GM21825 (cell line): ENCODE data around the gene TKT.

Experiments used
- ATAC-seq: cut with Tn5 transposase; IDR thresholded peaks from one replicate; pipeline ENCODE4 v1.9.1; 2021; ENCODE audit warnings: mild to moderate bottlenecking, moderate library complexity; ENCODE audit not compliant: unreplicated experiment

TKT gene

DNA sequence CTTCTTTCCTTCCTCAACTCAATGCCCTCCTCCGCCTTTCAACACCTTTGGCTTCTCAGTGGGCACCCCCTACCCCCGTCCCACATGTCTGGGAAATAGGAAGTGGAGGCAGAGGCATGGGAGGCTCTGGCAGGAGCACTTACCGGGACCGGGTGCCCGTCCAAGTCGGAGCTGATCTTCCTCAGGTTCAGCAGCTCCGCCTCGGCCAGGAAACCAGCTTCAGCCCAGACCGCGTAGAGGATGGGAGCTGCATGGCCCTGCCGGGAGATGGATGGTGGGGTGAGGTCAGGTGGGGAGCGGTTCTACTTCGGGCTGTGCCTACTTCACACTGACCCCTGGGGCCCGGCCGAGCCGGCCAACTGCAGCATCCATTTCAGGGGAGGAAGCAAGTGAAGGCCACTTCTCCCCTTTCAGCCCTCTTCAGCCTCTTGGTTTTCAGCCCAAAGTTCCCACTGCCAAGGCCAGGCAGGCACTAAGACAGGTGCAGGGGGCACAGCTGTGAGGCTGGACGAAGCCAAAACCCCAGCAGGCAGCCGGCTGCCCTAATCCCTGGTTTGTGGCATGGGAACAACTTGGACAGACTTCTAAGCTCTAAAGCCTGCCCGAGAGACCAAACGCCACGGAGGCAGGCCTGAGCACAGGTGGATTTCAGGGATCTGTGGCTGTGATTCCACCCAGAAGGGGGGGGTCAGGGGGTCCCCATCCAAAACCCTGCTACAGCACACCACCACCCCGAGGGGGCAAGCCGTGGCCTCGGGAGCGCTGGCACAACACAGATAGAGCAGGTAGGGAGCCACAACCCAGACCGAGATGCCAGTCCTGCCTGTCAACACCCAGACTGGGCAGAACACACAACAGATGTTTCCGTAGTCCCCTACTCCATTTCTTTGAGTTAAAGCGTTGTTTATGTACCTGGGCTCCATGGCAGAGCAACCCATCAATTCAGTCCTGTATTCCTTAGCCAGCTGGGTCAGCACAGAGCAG is 14.5 kb downstream of the TKT start:
- no peak for ATAC-seq

DNA sequence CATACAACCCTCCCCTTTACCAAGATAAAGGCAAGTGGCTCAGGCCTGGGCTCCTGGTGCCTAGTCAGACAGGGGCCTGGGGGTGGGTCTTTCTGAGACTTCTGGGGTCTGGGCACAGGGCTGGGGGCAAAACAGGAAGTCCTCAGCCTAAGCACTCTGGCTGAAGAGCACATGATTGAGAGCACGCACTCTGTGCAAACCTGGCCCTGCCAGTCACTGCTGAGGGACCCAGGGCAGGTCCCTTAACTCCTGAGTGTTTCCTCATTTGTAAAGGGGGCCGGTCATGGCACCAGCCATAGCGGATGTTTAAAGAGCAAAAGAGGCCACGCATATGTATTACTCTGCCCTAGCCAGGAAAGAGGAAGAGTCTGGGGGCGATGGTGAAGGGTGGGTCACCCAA is 16.0 kb downstream of the TKT start:
- ATAC-seq: no peak

DNA sequence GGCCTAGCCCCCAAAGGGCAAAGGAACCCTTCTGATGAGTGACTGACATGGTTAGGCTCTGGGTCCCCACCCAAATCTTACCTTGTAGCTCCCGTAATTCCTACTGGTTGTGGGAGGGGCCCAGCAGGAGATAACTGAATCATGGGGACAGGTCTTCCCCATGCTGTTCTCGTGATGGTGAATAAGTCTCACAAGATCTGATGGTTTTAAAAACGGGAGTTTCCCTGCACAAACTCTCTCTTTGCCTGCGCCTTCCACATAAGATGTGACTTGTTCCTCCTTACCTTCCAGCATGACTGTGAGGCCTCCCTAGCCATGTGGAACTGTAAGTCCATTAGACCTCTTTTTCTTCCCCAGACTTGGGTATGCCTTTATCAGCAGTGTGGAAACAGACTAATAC is 16.9 kb downstream of the TKT start:
- no peak for ATAC-seq

DNA sequence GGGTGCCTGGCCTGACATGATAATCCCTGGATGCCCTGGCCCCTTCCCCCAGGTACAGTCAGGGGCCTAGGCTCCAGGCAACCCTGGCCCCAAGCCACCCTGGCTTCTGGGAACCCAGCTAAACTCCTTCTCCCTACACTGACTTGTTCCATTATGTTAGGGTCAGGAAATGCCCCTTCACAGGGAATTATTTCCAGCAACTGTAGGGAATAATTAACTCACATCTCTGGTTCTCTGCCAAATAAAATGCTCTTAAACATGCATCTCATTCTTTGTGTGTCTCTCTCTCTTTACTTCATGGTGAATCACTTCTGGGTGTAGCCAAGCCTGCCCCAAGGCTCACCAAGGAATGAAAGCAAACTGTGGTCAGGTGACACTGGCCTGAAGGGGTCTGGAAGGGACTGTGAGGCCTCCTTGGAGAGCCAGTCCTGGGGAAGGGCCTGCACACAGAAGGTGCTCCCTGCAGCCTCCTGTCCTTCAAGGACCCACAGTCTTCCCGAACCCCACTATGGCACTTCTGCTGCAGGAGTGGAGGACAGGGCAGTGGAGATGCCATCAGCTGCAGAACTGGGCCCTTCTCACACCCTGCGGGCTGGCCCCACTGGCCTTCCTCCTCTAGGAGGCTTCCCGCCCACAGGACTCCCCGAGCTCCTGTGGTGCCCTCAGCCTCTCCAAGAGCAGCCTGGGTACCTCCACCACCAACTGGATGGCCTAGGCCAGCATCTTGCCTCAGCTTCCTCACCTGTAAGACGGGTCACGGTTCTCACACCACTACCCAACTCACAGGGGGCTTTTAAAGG is 17.6 kb downstream of the TKT start:
- no peak for ATAC-seq

DNA sequence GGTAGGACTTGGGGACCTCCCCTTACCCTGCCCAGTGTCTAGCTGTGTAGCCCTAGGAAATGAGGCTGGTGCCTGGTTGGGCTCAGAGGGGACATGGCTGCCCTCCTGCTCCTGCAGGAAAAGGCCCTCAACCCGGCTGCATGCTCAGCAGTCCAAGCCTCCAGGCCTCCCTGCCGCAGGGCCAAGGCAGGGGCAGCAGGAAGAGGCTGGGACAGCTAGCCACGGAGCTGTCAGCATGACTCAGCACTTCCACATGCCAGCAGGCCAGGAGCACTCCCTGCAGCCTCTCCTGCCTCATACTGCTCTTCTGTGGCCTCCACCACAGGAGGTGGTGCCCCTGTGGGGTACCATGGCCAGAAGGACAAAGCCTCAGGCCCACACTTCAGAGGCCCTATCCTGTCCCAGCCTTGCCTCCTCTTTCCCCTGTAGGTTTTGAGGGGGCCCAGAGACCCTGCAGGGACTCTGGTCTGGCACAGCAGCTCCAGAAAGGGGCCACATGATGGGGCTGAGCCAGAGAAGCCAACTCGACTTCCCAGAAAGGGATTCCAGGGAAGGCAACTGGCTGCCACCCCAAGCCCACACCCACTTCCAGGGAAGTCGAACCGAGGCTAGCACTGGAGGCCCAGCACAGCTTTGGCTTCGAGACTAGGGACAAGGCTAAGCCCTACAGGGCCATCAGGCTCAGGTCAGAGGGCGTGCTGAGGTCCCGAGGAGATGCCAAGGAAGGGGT is 19.5 kb downstream of the TKT start:
- no peak for ATAC-seq

DNA sequence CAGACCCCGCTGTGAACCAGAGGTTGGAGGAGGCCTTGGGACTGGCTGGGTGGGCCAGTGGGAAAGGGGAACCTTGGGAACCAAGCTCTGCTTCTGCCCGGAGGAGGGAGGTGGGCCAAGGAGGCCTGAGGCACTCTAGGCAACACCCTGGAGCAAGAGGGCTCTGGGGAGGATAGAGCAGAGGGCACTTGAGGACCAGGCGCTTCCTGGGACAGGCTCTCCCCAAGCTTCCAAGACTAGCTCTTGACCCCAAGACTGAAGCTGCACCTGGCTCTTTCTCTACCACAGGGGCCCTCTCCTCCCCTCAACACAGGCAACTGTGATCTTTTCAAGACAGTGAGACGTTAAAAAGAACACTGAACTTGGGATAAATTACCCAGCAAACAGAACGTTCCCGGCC is 20.3 kb downstream of the TKT start:
- ATAC-seq: no peak

DNA sequence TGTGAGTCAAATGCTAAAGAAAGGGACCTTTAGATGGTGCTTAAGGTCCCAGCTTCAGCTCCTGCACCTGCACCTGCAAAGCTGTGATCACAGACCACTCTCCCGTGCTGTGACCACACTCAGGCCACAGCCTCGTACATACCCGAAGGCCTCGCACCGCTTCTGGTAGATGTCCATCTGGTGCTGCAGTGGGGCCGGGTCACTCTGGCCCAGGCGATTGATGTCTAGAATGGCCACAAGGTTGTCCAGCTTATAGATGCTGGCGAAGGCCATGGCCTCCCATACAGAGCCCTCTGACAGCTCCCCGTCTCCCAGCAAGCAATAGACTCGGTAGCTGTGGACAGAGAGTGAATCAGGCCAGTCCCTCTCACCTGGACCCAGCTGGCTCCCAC is 21.0 kb downstream of the TKT start:
- ATAC-seq: no peak

DNA sequence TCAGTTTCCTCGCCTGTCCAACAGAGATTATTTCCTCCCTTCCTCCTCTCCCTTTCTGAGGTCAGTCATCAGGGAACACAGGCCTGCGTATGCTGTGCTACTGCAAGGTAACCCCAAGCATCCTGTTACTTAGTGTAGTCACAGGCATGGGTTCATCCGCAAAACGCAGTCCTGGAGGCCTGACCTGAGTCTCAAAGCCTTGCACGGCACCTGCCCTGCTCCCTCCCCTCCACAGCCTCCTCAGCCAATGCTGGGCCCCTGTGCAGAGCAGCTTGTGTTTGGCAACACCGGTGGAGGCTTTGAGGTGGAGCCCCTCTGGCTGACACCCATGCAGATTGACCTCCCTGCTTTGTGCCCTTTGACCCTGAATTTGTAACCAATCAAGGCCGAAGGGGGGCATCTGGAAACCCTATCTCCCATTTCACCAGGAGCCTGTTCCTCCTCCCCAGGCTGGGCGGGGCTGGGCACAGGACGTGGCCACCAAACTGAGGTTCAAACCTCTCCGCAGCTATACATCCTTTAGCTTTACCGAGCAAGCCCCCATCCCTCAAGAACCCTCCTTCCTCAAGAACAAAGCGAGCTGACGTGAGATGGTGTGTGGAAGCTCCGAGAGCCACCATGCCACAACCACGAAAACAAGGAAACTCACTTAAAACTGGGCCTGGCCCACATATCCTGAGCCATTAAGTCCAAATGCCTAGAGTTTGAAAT is 21.5 kb downstream of the TKT start:
- ATAC-seq: no peak

DNA sequence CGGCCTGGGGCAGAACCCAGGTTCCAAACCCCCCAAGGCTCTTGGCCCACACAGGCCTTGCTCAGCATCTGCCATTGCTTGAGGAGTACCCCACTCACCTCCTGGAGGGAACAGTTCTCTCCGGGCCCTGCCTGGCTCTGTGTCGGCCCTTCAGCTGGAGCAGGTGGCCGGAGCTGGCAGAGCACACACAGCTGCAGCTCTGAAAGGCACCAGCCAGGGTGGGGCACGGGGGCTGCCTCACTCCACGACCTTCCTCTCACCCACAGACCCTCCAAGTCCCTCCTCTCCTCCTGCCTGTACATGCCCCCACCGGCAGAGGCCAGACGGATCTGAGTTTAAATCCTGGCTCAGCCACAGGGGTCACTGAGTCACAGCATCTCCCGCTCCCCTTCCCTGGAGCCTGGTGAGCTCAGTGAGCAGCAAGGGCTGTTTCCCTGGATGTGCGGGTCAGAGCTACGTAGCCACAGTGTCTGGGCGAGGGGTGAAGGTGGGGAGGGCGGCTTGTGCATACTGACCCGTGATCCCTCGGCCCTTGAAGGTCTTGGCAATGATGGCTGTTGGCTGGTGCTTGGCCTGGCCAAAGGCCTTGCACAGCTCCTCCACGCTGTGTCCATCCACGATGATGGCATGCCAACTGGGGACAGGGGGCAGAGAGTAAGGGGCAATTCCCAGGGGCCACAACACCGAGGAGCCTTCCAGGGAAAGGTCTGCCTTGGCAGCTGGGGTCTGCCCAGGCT is 23.0 kb downstream of the TKT start:
- no peak for ATAC-seq

DNA sequence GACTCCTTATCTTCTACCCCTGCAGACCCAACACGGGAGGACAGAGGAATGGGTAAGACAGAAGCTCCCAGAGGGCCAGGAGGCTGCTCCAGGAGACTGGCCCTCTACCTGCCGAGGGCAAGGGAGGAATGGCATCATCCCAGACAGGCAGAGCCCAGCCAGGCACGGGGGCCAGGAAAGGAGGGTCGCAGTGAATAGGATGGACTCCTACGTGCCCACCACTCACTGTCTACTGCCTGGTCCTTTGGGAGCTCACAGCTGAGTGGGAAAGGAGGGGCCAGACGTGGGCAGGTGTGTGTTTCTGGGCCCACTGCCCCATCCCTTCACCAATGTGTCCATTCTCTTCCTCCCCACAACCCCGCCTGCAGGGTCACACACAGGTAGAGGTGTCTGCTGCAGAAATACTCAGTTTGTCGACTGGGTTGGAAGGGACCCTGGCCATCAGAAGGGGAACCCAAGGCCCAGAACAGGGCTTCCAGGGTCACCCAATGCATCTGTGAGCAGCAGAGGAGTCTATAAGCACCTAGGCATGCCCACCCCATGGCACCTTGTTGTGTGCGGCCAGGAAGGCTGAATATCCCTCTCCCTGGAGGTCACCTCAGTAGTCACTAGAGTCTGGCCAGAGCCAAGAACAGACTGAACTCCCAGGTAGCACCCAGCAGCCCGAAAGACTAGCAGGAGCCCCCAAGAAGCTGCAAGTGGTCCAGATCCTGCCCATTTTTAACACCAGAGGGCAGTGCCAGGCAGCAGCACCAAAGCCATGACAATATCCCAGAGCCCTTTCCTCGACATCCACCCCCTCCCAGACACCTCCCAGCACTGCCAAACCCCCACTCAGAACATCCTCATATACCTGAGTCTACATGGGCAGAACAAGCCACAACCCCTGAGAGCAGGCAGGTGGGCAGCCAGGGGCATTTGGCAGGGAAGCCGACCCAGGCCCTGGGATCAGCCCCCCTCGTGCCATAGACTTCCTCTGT is 24.0 kb downstream of the TKT start:
- ATAC-seq: no peak

DNA sequence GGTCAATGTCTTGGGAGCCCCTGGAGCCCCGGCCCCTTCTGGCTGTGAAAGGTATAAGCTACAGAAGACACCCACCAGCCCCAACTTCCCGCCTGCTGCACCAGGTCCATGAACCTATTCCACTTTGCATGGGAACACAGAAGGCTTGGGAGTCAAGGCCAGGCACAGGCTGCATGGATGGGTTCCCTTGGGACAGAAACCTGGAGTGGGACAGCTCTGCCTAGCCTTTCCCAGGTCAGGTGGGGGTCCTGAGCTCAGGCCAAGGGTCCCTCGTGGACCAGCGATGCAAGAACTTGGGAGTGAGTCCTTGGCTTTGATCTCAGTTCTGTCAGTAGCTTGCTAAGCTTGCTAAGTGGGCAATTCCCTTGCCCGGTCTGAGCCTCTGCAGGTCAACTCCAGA is 25.0 kb downstream of the TKT start:
- ATAC-seq: no peak

DNA sequence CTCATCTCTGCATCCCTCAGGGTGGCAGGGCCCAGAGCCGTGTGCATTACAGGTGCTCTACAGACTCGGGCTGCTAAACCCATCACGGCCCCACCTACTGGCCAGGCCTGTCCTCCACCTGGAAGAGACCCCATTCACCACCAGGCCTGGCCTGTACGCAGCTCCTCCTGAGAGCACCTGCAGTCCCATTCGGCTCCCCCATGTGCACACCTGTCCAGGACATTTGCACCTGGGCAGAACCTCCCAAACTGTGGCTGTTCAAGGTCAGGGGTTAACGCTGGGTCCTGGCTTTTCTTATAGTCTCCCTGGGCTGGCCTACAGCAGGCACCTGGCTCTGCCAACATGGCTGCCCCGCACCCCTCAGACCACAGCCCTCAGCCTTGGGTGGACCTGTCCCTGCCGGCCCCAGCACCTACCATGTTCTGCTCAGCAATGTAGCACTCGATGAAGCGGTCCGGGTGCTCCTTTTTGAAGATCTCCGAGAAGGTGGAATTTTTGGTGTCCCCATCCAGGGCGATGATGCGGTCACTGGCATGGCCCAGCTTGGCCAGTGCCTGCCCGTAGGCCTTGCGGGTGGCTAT is 25.7 kb downstream of the TKT start:
- ATAC-seq: no peak

DNA sequence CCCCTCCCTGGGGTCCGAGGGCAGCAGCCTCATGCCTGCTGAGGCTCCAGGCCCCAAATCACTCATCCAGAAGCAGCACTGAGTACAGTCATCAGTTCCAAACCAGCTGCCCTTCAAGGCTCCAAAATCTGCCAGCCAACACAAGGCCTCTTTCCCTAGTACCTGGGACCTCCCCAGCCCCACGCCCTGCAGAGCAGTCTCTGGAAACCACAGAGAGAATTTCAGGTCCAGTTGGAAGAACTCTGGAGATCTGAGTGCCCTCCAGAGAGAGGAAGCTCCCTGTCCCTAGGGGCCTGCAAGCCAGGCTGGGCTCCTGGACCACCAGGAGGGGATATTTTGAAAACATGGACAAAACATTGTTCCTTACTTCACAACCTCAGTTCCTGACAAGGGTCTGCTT is 26.2 kb downstream of the TKT start:
- no peak for ATAC-seq

DNA sequence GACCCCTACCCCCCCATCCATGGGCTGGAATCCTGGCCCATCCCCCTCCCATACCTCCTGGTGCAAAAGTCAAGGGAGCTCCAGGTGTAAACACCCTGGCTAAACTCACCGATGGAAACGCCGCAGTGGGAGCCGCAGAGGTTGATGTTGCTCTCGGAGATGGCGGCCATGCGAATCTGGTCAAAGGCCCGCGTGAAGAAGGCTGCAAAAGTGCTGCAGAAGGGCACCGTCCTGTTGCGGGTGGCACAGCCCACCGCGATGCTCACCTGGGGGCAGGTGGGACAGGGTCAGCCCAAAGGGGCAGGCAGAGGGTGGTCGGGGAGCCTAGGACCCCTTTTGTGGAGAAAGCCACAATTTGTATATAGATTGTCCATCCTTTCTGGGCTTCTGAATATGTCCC is 26.7 kb downstream of the TKT start:
- ATAC-seq: no peak

DNA sequence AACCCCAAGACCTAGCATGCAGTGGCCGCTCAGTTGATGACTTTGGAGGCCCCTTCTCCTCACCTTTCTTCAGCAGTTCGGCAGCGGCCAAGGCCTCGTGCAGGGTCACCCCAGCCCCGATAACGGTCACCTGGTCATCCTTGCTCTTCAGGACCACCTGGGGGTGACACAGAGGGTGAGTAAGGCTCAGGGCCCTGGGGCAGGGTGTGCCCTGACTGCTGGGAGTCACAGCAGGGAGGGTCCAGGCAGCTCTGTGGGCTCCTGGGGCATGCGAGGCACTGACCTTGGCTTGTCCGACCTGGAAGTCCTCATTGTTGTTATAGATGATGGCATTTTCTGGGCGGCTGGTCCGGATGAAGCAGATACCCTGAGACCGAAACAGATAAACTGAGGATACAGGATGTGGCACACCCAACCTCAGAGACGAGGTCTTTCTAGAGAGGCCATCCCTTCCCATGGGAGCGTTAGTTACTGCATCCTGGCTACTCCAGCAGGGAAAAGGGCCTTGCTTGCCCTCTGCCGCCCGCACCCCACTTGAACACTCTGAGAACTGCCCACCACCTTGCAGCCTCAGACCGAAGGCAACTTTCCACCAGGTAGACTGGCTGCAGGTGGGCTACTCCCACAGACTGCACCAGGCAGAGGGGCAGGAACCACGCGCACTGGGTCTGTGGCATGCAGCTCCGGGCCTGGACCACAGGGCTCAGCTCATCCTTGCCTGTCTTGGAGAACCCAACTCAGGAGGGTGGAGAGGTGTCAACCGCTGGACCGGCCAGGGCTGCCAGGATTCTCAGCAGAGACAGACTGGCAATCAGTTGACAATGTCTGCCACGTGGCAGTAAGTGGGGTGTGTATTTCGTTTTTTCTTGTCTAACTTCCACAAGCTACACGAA is 27.6 kb downstream of the TKT start:
- no peak for ATAC-seq

DNA sequence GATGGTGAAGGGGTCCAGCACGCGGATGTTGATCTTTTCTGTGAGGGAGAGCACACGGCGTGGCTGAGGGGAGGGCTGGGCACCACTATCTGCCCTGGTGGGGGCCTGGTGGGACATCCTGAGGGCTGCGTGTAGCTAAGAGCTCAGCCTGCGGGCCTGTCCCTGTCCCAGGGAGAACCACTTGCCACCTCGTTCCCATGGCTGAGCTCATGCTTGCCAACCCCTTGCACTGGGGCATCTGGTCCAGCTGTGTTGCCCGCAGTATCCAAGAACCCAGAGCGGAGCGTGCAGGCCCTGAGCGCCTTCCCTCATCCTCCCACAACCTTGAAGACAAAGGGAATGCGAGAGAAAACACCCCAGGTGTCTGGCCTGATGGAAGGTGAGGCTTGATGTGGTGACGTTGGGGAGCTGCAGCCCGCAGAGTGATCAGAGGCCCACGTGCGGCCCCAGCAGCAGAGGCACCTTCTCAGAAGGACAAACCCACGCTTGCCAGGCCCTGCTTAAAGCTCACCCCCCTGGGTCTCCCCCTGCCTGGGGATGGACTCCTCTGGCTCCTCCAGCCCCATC is 28.9 kb downstream of the TKT start:
- ATAC-seq: no peak

DNA sequence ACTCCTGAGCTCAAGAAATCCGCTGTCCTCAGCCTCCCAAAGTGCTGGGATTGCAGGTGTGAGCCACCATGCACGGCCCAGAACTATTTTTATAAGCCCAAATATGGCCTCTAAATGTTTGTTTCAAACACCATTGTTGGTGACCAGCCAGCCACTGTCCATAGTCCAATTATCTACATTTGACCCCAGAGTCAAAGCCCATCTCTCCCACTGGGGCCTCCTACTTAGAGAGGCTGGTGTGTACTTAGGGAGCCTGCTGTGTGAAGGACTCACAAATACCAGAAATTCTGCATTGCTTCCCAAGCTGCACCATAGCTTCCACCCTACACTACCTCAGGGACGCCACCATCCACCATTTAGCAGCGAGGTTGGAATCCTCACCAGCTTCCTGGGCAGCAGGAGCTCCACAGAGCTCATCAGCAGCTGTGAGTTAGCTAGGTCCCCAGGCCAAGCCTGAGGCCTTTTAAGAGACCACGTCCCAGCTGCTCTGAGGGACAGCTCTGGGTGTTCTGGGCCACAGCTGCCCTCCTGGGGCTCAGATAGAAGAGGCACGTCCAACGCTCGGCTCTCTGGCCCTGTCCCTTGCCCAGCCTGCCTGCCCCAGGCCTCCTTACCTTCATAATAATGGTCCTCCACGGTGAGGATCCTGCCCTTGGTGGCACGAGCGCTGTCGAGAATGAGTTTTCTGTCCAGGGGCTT is 29.5 kb downstream of the TKT start:
- no peak for ATAC-seq
